Activated naive CD4-positive, alpha-beta T cell (primary cell): ENCODE measurements around the gene PSMD2.

Experiments used
- DNase-seq, 4 experiments: peaks; one replicate each; lab custom pipeline; 2025; lab: John Stamatoyannopoulos, UW

PSMD2 gene

DNA sequence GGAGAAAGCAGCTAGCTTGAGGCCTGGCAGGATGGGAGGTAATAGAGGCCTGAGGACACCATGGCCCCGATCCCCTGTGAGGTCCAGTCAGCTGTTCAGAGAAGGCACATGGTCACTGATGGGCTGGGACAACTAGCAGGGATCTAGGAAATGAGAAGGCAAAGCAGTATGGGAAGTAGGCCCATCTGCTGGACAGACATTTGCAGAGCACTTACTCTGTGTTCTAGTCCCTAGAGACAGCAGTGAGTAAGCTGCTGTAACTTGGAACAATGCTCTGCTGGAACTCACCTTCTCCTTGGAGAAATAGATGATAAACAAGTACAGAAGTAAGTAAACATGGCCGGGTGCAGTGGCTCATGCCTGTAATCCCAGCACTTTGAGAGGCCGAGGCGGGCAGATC lies 16.1 kb upstream of the PSMD2 start:
- no peak for DNase-seq

DNA sequence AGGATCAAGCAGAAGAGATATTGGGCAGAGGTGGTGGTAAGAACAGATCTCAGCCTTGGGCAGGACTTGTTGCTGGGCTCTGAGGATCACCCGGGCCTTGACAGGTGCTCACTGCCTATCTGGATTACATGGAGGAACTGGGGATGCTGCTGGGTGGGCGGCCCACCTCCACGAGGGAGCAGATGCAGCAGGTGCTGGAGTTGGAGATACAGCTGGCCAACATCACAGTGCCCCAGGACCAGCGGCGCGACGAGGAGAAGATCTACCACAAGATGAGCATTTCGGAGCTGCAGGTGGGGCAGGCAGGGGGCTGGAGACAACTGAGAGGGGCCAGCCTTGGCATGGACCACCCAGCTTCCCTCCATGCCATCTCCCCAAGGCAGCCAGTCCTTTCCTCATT lies 15.4 kb upstream of the PSMD2 start:
- DNase-seq, result no peak

DNA sequence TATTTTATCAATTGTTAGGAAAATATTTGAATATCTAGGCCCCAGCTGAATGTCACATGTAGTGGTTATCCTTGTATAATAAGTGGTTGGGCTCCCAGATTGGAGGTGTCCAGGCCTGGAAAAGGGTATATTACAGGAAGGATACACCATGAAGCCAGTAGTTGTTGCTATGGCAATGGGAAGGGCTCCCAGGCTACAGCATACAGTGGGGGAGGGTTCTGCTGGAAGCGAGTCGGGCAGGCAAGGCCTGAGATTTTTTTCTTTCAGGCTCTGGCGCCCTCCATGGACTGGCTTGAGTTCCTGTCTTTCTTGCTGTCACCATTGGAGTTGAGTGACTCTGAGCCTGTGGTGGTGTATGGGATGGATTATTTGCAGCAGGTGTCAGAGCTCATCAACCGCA lies 14.3 kb upstream of the PSMD2 start:
- no peak for DNase-seq

DNA sequence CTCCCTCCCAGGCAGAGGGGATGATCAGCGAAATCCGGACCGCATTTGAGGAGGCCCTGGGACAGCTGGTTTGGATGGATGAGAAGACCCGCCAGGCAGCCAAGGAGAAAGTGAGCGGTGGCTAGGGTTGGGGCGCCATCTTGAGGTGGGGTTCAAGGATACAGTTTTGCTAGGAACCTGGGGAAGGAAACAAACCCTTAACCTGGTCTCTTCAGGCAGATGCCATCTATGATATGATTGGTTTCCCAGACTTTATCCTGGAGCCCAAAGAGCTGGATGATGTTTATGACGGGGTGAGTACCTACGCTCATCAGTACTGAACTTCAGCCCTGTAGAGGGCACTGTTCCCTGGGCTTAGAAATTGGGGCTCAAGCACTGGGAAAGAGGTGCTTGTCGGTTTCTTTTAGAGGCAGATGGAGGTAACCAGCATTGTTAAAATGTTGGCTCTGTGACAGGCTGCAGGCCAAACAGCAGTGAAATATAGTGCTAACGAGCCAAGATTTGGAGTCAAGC lies 9.6 kb upstream of the PSMD2 start:
- DNase-seq, result peak; percentile 16 to 38 (median 20)

DNA sequence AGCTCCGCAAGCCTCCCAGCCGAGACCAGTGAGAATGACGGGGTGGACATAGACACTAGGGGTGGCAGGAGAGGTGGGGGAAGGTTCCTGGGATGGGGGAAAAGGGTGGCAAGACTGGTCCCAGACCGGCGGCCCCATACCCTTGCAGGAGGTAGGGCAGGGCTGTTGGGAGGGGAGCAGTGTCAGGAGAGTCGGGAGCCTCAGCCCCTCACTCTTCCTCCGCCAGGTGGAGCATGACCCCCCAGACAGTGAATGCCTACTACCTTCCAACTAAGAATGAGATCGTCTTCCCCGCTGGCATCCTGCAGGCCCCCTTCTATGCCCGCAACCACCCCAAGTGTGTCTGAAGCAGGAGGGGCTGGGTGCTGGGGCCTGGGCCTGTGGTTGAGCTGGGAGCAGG lies 8.7 kb upstream of the PSMD2 start:
- DNase-seq, result no peak

DNA sequence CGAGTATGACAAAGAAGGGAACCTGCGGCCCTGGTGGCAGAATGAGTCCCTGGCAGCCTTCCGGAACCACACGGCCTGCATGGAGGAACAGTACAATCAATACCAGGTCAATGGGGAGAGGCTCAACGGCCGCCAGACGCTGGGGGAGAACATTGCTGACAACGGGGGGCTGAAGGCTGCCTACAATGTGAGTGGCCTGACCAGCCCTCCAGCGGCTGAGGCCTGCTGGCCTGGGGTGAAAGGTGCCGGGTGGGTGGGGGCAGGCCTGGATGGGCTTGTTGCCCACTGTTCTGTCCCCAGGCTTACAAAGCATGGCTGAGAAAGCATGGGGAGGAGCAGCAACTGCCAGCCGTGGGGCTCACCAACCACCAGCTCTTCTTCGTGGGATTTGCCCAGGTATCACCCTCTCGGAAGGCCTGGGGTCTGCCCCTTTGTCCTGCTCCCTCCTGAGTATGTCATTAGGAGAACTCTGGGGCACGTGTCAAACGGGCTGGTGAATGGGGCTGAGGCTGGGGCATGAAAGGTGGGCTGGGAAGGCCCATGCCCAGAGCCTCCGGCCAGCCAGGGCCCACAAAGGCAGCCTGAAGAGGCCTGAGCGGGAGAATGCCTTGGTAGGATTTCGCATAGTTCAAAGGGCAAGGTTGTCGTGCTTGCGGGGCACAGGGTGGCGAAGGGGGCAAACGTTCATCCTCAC lies 7.8 kb upstream of the PSMD2 start:
- no peak for DNase-seq

DNA sequence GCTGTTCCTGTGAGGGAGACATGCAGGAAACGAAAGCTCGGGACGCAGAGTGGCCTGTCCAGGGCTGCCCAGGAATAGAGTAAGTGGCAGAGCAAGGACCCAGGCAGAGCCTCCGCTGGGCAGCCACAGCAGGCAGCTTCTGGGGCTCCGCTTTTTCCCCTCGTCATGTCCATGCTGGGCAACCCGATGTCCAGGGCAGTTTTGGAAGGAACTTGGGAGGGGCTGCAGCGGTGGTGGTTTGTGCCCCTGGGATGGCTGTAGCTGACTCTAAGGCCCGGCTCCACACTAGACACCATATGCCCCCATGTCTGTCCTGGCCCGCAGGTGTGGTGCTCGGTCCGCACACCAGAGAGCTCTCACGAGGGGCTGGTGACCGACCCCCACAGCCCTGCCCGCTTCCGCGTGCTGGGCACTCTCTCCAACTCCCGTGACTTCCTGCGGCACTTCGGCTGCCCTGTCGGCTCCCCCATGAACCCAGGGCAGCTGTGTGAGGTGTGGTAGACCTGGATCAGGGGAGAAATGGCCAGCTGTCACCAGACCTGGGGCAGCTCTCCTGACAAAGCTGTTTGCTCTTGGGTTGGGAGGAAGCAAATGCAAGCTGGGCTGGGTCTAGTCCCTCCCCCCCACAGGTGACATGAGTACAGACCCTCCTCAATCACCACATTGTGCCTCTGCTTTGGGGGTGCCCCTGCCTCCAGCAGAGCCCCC lies 7.1 kb upstream of the PSMD2 start:
- DNase-seq, result no peak

DNA sequence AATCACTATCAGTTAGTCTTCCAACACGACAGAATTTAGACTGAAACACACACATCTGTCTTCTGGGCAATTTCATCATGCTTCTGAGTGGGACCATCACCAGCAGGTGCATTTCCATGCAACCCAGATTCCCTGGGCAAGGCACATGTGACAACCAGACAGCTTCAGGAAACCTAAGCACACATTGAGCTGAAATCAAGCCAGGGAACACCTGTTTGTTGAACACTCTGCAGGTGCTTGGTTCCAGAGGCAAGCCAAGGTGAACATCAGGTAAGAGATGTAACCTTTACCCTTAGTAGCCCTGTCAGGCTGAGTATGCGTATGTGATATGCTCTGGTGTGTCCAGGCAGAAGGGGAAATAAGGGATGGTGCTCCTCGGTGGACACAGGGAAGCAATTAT lies 3.3 kb upstream of the PSMD2 start:
- no peak for DNase-seq

DNA sequence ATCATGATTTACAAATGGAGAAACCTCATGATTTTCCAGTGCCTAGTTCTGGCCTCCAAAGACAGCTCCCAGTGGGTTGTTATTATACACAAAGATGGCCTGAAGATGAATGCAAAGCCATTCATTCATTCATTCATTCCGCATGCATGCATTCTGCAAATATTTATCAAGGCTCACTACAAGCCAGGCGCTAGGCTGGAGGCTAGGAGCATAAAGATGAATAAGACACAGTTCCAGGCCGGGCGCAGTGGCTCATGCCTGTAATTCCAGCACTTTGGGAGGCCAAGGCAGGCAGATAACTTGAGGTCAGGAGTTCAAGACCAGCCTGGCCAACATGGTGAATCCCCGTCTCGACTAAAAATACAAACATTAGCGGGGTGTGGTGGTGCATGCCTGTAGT lies 2.4 kb upstream of the PSMD2 start:
- no peak for DNase-seq

DNA sequence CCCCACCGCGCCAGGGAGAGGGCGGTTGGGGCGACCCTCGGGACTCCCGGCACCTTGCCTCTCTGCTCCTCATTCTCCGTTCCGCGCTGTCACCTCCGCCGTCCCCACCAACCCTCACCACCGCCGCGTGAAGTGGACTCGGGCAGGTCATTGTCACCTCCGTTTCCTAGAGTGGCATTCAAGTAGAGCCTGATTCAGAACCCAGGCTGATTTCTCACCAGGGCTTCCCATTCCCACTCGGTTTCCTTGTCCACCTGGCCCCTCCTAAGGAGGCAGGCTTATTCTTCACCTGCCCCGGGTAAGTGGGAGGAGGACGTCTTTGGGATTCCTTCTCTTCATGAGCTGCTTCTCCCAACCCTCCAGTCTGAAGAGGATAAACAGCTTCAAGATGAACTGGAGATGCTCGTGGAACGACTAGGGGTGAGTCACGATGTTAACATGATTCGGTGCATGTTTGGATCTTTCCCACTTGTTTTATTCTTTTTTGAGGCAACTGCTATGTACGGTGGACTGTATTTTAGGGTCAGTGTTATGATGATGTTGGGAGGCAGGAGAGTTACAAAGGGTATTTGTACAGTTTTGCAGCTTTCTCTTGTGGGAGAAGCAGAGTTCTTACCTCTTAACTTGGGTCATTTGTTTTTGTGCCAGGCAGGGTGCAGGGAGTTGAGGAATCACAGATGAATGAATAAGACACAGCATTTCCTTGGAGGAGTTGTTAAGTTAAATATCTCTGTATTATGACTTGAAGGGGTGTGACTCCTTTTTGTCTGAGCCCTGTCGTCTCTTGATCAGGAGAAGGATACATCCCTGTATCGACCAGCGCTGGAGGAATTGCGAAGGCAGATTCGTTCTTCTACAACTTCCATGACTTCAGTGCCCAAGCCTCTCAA lies 692 bp downstream of the PSMD2 start:
- peak in 1 of 4 experiments; percentile 45 for DNase-seq

DNA sequence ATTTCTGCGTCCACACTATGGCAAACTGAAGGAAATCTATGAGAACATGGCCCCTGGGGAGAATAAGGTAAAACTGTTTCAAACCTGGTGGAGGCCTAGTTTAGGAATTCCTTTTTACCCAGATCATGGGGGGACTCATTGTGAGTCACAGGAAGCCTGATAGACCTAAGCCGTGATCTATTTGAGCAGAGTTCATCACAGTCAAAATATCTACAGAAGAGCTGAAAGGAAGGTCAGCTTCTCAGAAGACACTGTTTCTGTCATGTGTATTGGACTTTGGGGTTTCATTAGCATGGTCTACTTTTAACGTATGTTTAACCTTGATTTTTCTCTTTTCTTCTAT lies 1.3 kb downstream of the PSMD2 start:
- no peak for DNase-seq

DNA sequence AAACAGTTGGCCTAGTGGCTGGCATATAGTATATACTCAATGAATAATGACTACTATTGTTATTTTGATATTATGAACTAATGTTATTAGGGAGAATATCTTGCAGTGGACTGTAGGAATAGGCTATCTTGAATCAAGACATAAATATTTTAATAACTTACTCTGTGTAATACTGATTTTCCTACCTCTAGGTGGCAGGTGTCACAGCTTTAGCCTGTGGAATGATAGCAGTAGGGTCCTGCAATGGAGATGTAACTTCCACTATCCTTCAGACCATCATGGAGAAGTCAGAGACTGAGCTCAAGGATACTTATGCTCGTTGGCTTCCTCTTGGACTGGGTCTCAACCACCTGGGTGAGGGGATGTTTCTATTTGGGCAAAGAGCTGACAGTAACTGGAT lies 6.5 kb downstream of the PSMD2 start:
- DNase-seq, result no peak

DNA sequence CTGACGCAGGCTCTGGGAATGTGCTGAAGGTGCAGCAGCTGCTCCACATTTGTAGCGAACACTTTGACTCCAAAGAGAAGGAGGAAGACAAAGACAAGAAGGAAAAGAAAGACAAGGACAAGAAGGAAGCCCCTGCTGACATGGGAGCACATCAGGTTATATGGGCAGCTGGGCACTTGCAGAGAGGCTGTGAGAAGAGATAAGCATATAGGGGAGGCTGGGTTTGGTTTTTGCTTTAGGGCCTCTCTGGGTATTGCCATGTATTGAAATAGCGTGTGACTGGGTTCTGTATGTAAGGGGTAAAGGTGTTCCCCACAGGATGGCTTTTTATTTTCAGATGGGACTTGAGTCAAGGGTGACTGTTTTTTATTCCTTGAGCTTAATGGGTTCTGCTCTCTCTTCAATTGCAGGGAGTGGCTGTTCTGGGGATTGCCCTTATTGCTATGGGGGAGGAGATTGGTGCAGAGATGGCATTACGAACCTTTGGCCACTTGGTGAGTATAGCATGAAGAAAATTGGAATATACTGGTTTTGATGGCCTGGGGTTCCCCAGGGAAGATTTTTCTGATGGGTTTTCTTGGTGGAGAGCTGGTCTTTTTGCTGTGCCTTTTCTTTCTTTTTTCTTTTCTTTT lies 7.4 kb downstream of the PSMD2 start:
- no peak for DNase-seq

DNA sequence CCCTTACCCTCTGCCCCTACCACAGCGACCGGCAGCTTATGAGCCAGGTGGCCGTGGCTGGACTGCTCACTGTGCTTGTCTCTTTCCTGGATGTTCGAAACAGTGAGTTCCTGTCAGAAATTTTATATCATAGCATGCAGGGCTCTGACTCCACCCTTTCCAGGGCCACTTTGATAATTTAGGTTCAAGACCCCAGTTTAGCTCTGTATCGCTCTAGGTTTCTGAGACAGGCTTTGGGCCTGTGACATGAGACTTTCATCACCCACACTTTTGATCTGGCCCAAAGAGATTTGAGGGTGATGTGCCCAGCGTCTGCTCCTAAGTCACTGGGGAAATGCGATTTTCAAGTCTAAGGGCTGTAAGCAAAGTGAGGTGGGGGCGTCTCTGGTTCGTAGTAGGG lies 8.9 kb downstream of the PSMD2 start:
- DNase-seq, result no peak

DNA sequence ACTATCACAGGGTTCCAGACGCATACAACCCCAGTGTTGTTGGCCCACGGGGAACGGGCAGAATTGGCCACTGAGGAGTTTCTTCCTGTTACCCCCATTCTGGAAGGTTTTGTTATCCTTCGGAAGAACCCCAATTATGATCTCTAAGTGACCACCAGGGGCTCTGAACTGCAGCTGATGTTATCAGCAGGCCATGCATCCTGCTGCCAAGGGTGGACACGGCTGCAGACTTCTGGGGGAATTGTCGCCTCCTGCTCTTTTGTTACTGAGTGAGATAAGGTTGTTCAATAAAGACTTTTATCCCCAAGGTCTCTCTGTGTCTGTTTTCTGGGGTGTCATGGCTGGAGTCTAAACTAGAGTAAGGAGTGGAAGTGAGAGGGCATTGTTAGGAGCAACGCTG lies 9.7 kb downstream of the PSMD2 start:
- no peak for DNase-seq

DNA sequence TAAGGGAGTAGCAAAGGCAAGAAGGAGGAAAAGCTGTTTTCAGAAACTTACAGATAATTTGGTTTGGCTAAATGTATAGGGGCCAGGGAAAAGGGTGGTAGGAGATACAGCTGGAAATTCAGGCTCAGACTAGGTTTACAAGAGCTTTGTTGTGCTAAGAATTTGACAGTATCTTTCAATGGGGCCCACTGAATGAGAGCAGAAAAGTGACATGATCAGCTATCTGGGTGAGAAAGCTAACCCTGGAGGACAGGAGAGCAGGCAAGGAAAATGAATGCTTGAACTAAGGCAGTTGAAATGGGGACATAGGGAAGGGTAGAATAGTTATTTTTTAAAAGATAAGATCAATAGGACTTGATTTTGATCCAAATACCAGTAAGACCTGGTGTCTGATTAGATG lies 12.6 kb downstream of the PSMD2 start:
- no peak for DNase-seq

DNA sequence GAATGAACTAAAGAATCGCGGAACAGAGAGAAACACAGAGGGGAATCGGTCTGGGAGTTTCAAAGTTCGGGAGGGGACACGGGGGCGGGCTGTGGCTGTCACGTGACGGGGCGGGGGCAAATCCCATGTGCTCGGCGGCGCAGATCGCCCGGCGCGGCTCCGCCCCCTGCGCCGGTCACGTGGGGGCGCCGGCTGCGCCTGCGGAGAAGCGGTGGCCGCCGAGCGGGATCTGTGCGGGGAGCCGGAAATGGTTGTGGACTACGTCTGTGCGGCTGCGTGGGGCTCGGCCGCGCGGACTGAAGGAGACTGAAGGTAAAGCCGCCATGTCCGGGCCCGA lies 15.3 kb downstream of the PSMD2 start, which contains the start of gene EIF4G1:
Gene EIF4G1, plus strand, starts transcription at position 244 of the 337 bp plus-strand sequence. CDS start 1,191 bp downstream, outside the sequence.
- peak; percentile 74 to 92 (median 81) for DNase-seq

DNA sequence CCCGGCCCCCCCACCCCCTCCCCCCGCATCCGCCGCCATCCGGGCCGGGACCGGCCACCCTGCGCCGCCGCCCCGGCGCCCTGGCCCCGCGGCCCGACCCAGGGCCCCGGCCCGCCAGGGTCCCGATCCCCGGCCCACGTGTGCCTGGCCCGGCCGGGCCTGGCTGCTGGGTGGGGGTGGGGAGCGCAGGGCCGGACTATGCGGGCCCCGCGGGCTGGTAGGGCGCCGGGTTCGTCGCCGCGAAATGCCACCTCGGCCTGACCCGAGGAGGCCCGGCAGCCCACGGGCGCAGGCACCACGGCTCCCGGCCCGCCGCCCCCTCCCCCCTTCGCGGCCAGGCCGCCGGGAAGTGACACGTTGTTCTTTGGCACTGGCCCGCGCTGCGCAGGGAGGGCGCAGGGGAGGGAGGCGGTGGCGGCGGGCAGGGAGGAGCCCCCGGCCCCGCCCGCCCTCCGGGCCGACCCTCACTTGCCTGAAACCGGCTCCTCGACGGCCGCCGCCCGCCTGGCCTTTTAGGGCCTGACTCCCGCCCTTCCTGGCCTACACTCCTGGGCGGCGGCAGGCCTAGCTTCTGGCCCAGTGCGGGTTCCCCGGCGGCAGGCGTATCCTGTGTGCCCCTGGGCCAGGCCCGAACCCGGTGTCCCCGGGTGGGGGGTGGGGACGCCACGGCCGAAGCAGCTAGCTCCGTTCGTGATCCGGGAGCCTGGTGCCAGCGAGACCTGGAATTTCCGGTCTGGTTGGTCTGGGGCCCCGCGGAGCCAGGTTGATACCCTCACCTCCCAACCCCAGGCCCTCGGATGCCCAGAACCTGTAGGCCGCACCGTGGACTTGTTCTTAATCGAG lies 15.9 kb downstream of the PSMD2 start:
- DNase-seq, result peak in 3 of 4 experiments; percentile 36 to 66 (median 54)

DNA sequence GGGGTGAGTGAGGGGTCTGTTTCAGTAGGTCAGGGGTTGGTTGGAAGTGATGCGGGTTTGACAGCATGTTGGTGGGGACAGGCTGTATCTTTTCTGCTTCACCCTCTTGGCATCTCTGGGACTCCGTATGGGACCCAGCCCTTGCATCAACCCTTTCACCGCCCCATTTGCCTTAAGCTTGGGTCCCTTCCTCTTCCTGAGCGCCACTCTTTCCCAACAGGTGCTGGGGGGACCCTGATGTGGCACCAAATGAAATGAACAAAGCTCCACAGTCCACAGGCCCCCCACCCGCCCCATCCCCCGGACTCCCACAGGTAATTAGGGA lies 16.5 kb downstream of the PSMD2 start:
- DNase-seq, result no peak

DNA sequence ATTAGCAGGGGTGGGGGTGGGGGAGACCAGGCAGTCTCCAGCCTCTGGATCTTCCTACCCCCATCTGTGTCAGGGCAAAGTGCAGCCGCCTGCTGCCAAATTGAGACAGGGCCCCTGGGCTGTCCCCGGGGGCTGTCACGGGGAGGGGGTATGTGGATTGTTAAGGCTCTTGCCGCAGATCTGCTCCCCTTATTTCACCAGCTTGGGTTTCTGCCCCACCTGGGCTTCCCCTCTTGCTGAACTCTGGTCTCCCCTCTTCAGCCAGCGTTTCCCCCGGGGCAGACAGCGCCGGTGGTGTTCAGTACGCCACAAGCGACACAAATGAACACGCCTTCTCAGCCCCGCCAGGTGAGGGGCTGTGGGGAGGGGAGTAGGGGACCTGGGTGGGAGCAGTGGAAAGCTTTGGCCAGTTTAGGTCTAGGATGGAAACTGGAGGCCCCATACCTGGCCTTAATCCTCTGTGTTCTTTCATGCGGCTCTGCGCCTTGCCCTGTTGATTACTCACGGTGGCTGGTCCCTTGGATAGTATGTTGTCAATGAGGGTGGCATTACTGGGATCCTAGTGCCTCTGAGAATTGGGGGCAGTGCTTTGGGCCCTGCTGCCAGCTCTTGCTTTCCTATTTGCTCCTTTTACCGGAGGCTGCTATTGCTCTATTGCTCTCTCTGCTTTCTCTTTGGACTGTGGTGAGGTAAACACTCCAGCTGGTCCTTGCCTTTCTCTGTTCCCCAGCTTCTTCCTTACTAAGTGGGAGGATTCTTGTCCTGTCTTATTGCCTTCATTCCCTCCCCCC lies 17.0 kb downstream of the PSMD2 start:
- no peak for DNase-seq

DNA sequence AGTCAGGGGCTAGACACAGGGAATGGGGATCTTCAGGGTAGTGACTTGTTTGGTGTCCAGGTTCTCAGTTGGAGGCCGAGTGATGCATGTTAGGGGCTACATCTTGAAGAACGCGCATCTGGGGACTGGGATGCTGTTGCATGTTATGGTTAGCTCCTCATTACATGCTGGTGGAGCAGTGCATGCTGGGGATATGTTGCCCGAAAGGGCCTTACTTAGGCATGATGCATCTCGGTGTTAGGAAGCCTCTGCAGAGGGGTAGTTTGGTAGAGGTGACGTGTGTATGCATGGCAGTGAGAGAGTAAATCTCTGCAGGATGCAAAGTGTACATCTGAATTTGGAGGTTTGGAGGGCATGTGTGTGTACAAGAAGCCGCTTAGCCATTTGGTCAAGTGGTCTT lies 17.8 kb downstream of the PSMD2 start:
- DNase-seq, result no peak
